ENCODE results near the gene TMEM135. TPM values are rescaled to one million over a fixed set of nuclear protein-coding genes. Genes with fewer than 3 reads are reported as not detected.

The TMEM135 gene
- total RNA-seq, 2 donors from 2014 or later = 23.9 to 25.3 TPM

DNA sequence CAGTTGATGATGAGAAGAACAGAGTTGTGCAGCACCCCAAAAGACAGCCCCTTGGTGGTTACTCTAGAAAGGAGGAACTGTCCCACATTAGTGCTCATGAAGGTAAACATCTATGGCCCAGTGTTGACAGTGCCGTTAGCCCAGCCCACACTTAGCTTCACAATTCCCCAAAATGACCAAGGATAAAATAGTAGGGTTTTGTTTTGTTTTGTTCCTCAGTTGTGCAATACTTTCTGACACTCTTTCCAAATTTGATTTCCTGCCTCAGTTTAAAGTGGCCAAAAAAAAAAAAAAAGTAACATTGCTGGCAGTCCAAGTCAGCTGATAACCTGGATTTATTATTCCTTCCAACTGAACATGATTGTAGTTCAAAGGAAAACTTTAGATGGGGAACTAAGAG is 269.4 kb downstream of the TMEM135 start:
- peak overlapping the region; percentile 25 for H3K4me3 Mint-ChIP-seq
- DNase-seq (no peak), ATAC-seq (no peak)
- peaks cover 2% of the 10 kb centered on the region for H3K36me3 Mint-ChIP-seq (ENCODE audit: low read depth)
- H3K9me3 ChIP-seq (ENCODE audit: control insufficient read depth, low read length, poor library complexity, severe bottlenecking) = no peaks in the 10 kb centered on the region
- H3K27ac Mint-ChIP-seq = no peak overlapping the region
- no peaks in the 10 kb centered on the region for H3K27me3 Mint-ChIP-seq
- H3K4me1 Mint-ChIP-seq = no peaks in the 10 kb centered on the region

GRCh38 chr11:87315229-87315628 is 277.5 kb downstream of the TMEM135 start:
- ATAC-seq (no peak), DNase-seq (no peak)
- Mint-ChIP-seq H3K27ac (no peak overlapping the region), H3K36me3 (ENCODE audit: low read depth) (peaks cover 6% of the 10 kb centered on the region), H3K27me3 (no peaks in the 10 kb centered on the region), H3K4me3 (no peak overlapping the region), H3K4me1 (no peaks in the 10 kb centered on the region)
- no peaks in the 10 kb centered on the region for H3K9me3 ChIP-seq (ENCODE audit: control insufficient read depth, low read length, poor library complexity, severe bottlenecking)

GRCh38 chr11:87316491-87316890 is 278.8 kb downstream of the TMEM135 start:
- H3K9me3 ChIP-seq (ENCODE audit: control insufficient read depth, low read length, poor library complexity, severe bottlenecking) = no peaks in the 10 kb centered on the region
- DNase-seq (no peak), ATAC-seq (no peak)
- Mint-ChIP-seq H3K4me1 (no peaks in the 10 kb centered on the region), H3K27ac (no peak overlapping the region), H3K27me3 (no peaks in the 10 kb centered on the region), H3K36me3 (ENCODE audit: low read depth) (peaks cover 6% of the 10 kb centered on the region), H3K4me3 (no peak overlapping the region)

DNA sequence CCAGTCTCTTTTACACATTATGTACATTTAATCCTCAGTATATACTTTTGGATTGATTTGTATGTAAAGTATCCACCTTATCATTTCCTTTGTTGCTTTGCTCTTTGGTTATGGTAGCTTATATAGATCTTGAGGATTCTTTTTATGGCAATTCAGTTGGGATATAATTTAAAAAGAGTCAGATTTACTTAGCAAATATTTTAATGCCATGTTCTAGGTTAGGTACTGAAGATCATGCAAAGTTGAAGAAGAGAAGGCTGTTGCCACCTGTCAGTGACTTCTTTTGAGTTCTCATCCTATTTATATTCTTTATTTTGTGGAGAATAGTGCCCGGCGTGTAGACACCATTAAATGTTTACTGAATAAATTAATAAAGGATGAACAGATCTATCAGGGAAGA is 279.7 kb downstream of the TMEM135 start:
- H3K9me3 ChIP-seq (ENCODE audit: control insufficient read depth, low read length, poor library complexity, severe bottlenecking) = no peaks in the 10 kb centered on the region
- ATAC-seq (no peak), DNase-seq (no peak)
- H3K4me3 Mint-ChIP-seq = no peak overlapping the region
- H3K4me1 Mint-ChIP-seq = no peaks in the 10 kb centered on the region
- H3K27ac Mint-ChIP-seq = no peak overlapping the region
- H3K27me3 Mint-ChIP-seq = no peaks in the 10 kb centered on the region
- peaks cover 6% of the 10 kb centered on the region for H3K36me3 Mint-ChIP-seq (ENCODE audit: low read depth)

DNA sequence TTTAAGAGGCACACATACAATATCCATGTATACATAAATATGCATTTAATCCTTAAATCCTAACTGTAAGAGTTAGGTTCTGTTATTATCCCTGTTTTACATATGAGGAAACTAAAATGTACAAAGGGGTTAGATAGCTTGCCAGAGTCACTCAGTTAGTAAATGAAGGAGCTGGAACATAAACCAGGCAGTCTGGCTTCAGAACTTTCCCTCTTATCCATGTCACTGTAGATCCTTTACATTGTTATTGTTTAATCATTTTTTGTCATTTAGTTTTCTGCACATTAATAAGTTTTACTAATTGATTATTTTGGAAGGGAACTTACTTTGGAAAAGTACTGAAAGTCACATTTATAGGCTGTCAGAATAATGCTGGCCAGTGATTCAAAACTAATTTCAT is 282.4 kb downstream of the TMEM135 start:
- Mint-ChIP-seq H3K36me3 (ENCODE audit: low read depth) (peaks cover 6% of the 10 kb centered on the region), H3K27me3 (no peaks in the 10 kb centered on the region), H3K27ac (no peak overlapping the region), H3K4me3 (no peak overlapping the region), H3K4me1 (no peaks in the 10 kb centered on the region)
- ATAC-seq (no peak), DNase-seq (no peak)
- no peaks in the 10 kb centered on the region for H3K9me3 ChIP-seq (ENCODE audit: control insufficient read depth, low read length, poor library complexity, severe bottlenecking)

DNA sequence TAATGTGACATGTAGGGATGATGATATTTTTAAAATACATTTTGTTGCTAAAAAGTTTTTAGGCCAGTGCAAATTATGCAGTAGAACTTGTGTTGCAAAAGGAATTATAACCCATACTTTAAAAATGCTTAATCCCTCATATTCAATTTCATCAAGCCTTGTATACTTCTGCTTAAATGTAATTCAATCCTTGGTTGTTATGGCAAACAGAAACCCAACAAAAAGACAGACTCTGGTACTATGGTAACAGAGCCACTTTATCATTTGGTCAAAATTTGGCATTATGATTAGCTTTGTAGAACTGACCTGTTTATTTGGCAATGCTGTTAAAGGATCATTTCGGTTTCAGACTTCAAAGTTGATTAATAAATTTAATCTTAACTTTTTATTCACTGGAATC is 284.8 kb downstream of the TMEM135 start:
- DNase-seq (no peak), ATAC-seq (no peak)
- Mint-ChIP-seq H3K27ac (no peak overlapping the region), H3K36me3 (ENCODE audit: low read depth) (peaks cover 4% of the 10 kb centered on the region), H3K4me3 (no peak overlapping the region), H3K27me3 (no peaks in the 10 kb centered on the region), H3K4me1 (no peaks in the 10 kb centered on the region)
- no peaks in the 10 kb centered on the region for H3K9me3 ChIP-seq (ENCODE audit: control insufficient read depth, low read length, poor library complexity, severe bottlenecking)

DNA sequence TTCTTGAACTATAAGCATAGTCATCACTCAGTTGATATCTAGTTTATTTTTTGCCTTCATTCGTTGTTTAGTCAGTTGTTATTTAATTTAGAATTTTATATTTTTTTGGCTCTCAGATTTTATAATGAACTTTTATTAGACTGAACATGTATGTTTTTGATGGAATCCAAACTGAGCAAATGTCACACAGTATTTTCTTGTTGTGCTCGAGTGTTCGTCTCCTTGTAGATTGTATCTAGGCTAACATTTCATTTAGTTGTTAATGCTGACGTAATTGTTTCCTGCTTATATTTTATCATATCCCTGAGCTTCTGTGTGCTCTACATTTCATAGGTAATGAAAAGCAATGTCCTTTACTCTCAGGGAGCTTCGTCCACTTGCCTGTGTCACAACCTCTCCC is 286.2 kb downstream of the TMEM135 start:
- ATAC-seq (no peak), DNase-seq (no peak)
- Mint-ChIP-seq H3K36me3 (ENCODE audit: low read depth) (peaks cover 5% of the 10 kb centered on the region), H3K4me1 (no peaks in the 10 kb centered on the region), H3K4me3 (no peak overlapping the region), H3K27ac (no peak overlapping the region), H3K27me3 (no peaks in the 10 kb centered on the region)
- no peaks in the 10 kb centered on the region for H3K9me3 ChIP-seq (ENCODE audit: control insufficient read depth, low read length, poor library complexity, severe bottlenecking)

DNA sequence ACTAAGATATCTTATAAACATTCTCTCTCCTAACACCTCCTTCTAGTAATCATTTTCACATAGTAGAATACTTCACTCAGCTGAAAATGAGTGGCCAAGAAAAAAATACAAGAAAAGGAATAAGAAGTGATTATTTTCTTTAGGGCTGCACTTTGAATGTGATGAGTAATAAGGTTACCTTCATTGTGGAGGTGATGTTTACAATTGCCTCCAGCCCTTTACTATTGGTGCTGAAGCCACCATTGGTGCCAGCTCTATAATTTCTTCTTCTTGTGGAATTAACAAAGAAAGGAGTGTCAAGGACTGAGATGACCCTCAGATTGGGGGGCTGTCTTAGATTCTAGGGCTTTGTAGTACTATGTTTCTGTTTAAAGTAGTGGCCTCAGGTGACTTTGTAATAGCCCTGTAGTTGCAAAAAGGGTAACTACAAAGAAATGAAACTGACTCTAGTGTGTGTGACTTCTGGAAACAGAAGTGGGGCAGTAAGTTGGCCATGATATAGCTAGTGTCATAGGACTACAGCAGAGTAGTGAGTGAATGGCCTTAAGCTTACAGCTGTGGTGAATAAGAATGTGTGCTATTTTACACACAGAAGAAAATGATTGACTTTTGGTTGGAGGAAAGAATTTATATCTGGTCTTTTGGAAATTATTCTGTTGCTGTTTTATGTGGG is 287.2 kb downstream of the TMEM135 start:
- Mint-ChIP-seq H3K4me1 (no peaks in the 10 kb centered on the region), H3K4me3 (no peak overlapping the region), H3K27ac (no peak overlapping the region), H3K36me3 (ENCODE audit: low read depth) (peaks cover 5% of the 10 kb centered on the region), H3K27me3 (no peaks in the 10 kb centered on the region)
- ATAC-seq = no peak
- DNase-seq = no peak
- H3K9me3 ChIP-seq (ENCODE audit: control insufficient read depth, low read length, poor library complexity, severe bottlenecking) = no peaks in the 10 kb centered on the region

DNA sequence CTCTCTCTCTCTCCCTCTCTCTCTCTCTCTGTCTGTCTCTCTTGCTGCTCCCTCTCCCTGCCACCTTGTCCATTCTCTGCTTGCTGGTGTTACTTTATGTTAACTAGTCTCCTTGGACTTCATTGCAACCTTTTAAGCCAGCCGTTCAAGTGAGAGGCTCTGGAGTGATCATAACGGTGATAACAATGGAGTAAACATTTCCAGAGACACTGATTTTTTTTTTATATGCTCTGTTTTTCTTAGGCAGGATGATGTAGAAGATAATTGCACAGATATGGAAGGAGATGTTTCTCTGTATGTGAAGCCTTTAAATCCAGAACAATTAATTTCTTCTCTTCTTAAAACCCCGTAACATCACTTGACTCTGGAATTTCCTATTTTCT is 287.7 kb downstream of the TMEM135 start:
- H3K9me3 ChIP-seq (ENCODE audit: control insufficient read depth, low read length, poor library complexity, severe bottlenecking) = no peaks in the 10 kb centered on the region
- Mint-ChIP-seq H3K4me1 (no peaks in the 10 kb centered on the region), H3K27me3 (no peaks in the 10 kb centered on the region), H3K27ac (no peak overlapping the region), H3K4me3 (no peak overlapping the region), H3K36me3 (ENCODE audit: low read depth) (peaks cover 5% of the 10 kb centered on the region)
- DNase-seq (no peak), ATAC-seq (no peak)

DNA sequence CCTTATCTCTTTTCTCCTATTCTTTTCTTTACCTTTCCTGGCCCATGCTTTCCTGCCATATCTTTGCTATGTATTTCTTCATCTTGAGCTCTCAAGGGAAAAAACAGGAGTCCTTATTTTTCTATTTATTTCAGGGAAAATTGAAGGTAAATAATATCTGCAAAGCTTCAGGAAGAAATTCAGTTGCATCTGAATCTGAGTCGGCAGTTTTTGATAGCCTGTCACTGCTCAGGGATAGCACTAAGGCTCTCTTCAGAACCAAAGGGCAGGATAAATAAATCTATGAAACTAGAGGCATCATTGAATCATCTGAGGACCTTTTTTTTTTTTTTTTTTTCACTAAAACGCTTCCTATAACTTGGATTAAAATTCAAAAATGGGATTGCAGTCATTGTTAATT is 288.9 kb downstream of the TMEM135 start:
- no peak for DNase-seq
- ATAC-seq = no peak
- H3K27ac Mint-ChIP-seq = no peak overlapping the region
- no peaks in the 10 kb centered on the region for H3K4me1 Mint-ChIP-seq
- no peaks in the 10 kb centered on the region for H3K27me3 Mint-ChIP-seq
- H3K36me3 Mint-ChIP-seq (ENCODE audit: low read depth) = peaks cover 5% of the 10 kb centered on the region
- H3K9me3 ChIP-seq (ENCODE audit: control insufficient read depth, low read length, poor library complexity, severe bottlenecking) = no peaks in the 10 kb centered on the region
- no peak overlapping the region for H3K4me3 Mint-ChIP-seq

DNA sequence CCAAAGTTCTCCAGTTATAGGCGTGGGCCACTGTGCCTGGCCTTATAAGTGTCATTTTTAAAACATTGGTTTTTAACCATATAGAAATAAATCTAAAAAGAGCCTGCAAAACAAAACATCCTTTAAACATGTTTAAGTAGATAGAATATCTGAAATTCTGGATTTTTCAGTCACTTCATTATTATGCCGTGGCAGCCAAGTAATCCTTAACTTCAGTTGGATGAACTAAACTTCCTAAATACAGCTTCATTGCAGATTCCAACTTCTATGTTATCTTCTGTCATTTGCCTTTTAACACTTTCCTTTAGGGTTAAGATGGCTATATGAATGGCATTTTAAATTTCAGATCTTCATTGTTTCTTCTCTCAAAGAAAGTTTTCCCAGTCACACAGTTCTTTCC is 291.4 kb downstream of the TMEM135 start:
- Mint-ChIP-seq H3K27me3 (no peaks in the 10 kb centered on the region), H3K36me3 (ENCODE audit: low read depth) (peaks cover 5% of the 10 kb centered on the region), H3K4me3 (no peak overlapping the region), H3K27ac (no peak overlapping the region), H3K4me1 (no peaks in the 10 kb centered on the region)
- no peaks in the 10 kb centered on the region for H3K9me3 ChIP-seq (ENCODE audit: control insufficient read depth, low read length, poor library complexity, severe bottlenecking)
- ATAC-seq (no peak), DNase-seq (no peak)

DNA sequence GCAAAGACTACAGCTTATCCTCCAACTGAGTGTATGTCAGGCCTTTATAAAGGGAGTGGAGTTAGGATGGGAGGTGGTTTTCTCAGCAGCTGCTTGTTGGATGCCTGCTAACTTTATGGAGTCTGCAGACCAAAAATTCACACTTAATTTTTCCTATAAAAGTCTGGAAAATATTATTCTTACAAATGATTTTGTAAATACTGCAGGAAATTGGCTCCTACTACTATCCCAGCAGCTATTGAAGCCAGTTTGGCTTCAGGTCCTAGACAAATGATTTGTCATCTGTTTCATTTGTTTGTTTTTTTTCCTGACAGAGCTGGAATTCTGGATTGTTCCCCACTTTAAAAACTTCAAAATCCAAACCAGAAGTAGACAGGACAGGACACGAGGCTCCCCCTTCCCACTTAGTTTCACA is 292.5 kb downstream of the TMEM135 start:
- Mint-ChIP-seq H3K4me1 (no peaks in the 10 kb centered on the region), H3K27ac (no peak overlapping the region), H3K4me3 (no peak overlapping the region), H3K36me3 (ENCODE audit: low read depth) (peaks cover 5% of the 10 kb centered on the region), H3K27me3 (no peaks in the 10 kb centered on the region)
- ATAC-seq (no peak), DNase-seq (no peak)
- H3K9me3 ChIP-seq (ENCODE audit: control insufficient read depth, low read length, poor library complexity, severe bottlenecking) = no peaks in the 10 kb centered on the region

GRCh38 chr11:87331273-87331672 is 293.5 kb downstream of the TMEM135 start:
- ATAC-seq (no peak), DNase-seq (no peak)
- no peaks in the 10 kb centered on the region for H3K9me3 ChIP-seq (ENCODE audit: control insufficient read depth, low read length, poor library complexity, severe bottlenecking)
- Mint-ChIP-seq H3K4me1 (no peaks in the 10 kb centered on the region), H3K4me3 (no peak overlapping the region), H3K27me3 (no peaks in the 10 kb centered on the region), H3K27ac (no peak overlapping the region), H3K36me3 (ENCODE audit: low read depth) (peaks cover 4% of the 10 kb centered on the region)

- no peak overlapping the region for H3K27ac Mint-ChIP-seq
- H3K36me3 Mint-ChIP-seq (ENCODE audit: low read depth) = no peaks in the 10 kb centered on the region
- no peak for ATAC-seq
- H3K4me3 Mint-ChIP-seq = no peak overlapping the region
- no peaks in the 10 kb centered on the region for H3K9me3 ChIP-seq (ENCODE audit: control insufficient read depth, low read length, poor library complexity, severe bottlenecking)
- DNase-seq = no peak
- H3K27me3 Mint-ChIP-seq = no peaks in the 10 kb centered on the region
- H3K4me1 Mint-ChIP-seq = no peaks in the 10 kb centered on the region
Observed at GRCh38 chr11:87338046-87338639, 300.4 kb downstream of the TMEM135 start.

Data from T-helper 17 cell (primary cell).